HL-60 (cell line): ENCODE measurements around the gene POLR1H.
A peak's percentile ranks its signal among the peaks of the same experiment; 100 is the strongest.

Source experiments
- DNase-seq, 2 experiments: peaks; one replicate each; pipeline ENCODE4 v3.0.0-alpha.2; 2010 to 2020; ENCODE audit warnings: low read depth in 1 of 2, low spot score in 1 of 2
- H3K27ac ChIP-seq: fragments of 250-450 bp; sonication (Bioruptor Pico); replicated peaks from 2 replicates; pipeline ENCODE4 v1.5.1; 2020; ENCODE audit warnings: mild to moderate bottlenecking, moderate library complexity
- H3K27me3 ChIP-seq: fragments of 250-450 bp; sonication (Bioruptor Pico); 2 replicates; pipeline ENCODE4 v1.5.1; 2021; ENCODE audit warnings: mild to moderate bottlenecking, moderate library complexity; ENCODE audit not compliant: insufficient read depth, poor library complexity, severe bottlenecking
- H3K4me3 ChIP-seq: replicated peaks from 2 replicates; pipeline ENCODE4 v1.5.1; 2011; ENCODE audit warnings: mild to moderate bottlenecking, control low read depth, low read length; ENCODE audit not compliant: insufficient read depth
- GABPA ChIP-seq: IDR thresholded peaks from 2 replicates; pipeline ENCODE4 v1.6.1; 2012; ENCODE audit warnings: low read depth
- POLR2AphosphoS5 ChIP-seq: IDR thresholded peaks from 2 replicates; pipeline ENCODE4 v1.6.1; 2012; ENCODE audit warnings: low read depth
- SPI1 ChIP-seq: IDR thresholded peaks from 2 replicates; pipeline ENCODE4 v1.6.1; 2012; ENCODE audit warnings: low read depth, mild to moderate bottlenecking, borderline replicate concordance
- TF ChIP-seq, protein P1 (sequence below): IDR thresholded peaks from 2 replicates; pipeline ENCODE4 v1.6.1; 2012; ENCODE audit warnings: low read depth; ENCODE audit not compliant: insufficient replicate concordance
- TF ChIP-seq, protein P2 (sequence below): IDR thresholded peaks from one replicate; pipeline ENCODE4 v1.5.1; 2011; ENCODE audit warnings: low read length, control low read depth, inconsistent platforms; ENCODE audit not compliant: insufficient read depth

POLR1H gene

DNA sequence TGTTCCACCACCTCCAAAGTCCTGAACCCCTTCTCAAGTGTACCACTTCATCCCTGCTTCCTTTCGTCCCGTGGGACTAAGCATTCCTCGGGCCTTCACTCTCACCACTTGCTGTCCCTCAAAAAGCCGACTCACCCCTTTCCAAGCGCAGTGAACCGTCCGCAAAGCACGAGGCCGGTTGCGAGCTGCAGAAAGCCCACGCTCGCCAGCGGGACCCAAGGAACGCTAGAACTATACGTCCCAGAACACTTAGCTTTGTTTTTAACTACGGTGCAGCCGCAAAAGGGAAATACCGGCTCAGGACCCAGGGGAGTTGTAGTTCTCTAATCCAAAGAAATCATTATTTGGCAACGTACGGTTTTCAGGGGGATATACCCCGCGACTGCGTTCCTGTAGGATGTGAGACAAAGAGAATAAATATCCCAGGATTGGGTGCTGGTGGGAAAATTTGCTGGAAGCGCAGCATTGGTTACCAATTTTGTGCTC lies 416 bp upstream of the POLR1H start:
- H3K4me3 ChIP-seq = peak overlapping the region; percentile 70
- peak overlapping the region; percentile 89 for H3K27ac ChIP-seq
- H3K27me3 ChIP-seq = no peaks in the 10 kb centered on the region
- TF ChIP-seq, protein P1, sequence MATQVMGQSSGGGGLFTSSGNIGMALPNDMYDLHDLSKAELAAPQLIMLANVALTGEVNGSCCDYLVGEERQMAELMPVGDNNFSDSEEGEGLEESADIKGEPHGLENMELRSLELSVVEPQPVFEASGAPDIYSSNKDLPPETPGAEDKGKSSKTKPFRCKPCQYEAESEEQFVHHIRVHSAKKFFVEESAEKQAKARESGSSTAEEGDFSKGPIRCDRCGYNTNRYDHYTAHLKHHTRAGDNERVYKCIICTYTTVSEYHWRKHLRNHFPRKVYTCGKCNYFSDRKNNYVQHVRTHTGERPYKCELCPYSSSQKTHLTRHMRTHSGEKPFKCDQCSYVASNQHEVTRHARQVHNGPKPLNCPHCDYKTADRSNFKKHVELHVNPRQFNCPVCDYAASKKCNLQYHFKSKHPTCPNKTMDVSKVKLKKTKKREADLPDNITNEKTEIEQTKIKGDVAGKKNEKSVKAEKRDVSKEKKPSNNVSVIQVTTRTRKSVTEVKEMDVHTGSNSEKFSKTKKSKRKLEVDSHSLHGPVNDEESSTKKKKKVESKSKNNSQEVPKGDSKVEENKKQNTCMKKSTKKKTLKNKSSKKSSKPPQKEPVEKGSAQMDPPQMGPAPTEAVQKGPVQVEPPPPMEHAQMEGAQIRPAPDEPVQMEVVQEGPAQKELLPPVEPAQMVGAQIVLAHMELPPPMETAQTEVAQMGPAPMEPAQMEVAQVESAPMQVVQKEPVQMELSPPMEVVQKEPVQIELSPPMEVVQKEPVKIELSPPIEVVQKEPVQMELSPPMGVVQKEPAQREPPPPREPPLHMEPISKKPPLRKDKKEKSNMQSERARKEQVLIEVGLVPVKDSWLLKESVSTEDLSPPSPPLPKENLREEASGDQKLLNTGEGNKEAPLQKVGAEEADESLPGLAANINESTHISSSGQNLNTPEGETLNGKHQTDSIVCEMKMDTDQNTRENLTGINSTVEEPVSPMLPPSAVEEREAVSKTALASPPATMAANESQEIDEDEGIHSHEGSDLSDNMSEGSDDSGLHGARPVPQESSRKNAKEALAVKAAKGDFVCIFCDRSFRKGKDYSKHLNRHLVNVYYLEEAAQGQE = no peak
- TF ChIP-seq SPI1 = no peak
- peak; percentile 9; the same call in 1 of the 2 replicates for TF ChIP-seq POLR2AphosphoS5
- TF ChIP-seq GABPA = peak; percentile 16; the same call in 1 of the 2 replicates
- TF ChIP-seq, protein P2, sequence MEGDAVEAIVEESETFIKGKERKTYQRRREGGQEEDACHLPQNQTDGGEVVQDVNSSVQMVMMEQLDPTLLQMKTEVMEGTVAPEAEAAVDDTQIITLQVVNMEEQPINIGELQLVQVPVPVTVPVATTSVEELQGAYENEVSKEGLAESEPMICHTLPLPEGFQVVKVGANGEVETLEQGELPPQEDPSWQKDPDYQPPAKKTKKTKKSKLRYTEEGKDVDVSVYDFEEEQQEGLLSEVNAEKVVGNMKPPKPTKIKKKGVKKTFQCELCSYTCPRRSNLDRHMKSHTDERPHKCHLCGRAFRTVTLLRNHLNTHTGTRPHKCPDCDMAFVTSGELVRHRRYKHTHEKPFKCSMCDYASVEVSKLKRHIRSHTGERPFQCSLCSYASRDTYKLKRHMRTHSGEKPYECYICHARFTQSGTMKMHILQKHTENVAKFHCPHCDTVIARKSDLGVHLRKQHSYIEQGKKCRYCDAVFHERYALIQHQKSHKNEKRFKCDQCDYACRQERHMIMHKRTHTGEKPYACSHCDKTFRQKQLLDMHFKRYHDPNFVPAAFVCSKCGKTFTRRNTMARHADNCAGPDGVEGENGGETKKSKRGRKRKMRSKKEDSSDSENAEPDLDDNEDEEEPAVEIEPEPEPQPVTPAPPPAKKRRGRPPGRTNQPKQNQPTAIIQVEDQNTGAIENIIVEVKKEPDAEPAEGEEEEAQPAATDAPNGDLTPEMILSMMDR = no peak
- DNase-seq = peak; percentile 50 to 63

DNA sequence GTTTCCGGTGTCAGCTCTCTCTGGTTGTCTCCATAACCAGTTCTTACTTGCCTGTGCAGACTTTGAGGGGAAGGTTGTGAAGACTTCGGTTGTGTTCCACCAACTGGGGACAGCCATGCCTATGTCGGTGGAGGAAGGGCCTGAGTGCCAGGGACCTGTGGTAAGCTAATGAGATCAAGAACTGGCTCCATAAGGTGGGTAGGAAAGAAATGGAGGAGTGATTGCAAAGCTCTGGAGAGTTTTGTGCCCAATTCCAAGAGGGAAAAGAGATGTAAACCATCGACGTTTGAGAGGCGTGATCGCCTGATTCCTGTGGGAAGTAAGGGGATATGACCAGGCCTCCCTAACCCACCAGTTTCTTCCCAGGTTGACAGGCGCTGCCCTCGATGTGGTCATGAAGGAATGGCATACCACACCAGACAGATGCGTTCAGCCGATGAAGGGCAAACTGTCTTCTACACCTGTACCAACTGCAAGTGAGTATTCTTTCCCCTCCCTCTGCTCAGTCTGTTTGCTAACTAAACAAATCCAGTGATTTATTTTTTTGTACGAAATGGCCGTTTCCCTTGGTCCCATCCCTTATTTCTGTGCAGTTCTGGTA lies 893 bp downstream of the POLR1H start:
- TF ChIP-seq, protein P1 = no peak
- TF ChIP-seq, protein P2 = no peak
- TF ChIP-seq SPI1 (no peak), GABPA (no peak), POLR2AphosphoS5 (no peak)
- H3K27ac ChIP-seq = peak overlapping the region; percentile 89
- H3K27me3 ChIP-seq = no peaks in the 10 kb centered on the region
- peak in 1 of 2 experiments; percentile 54 for DNase-seq
- peak overlapping the region; percentile 70 for H3K4me3 ChIP-seq

DNA sequence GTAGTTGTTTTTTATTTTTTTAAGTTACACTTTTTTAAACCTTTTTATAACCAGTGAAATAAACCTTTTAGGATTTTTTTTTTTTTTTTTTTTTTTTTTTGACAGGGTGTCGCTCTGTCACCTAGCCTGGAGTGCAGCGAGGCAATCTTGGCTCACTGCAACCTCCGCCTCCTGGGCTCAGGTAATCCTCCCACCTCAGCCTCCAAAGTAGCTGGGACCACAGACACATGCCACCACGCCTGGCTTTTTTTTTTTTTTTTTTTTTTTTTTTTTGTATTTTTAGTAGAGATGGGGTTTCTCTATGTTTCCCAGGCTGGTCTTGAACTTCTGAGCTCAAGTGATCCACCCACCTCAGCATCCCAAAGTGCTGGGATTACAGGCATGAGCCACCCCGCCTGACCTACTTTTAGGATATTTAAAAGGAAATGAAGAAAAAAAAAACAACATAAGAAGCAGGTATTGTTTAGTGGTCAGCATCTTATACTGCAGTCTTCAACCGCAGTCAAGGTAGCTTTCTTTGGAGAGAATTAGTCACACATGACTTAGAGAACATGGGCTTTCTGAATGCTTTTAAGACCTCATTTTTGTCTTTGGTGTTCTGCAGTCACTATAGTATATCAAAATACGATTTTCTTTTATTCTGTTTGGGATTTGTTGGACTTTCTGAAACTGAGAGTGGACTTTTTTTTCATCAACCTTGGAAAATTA lies 1.6 kb downstream of the POLR1H start:
- DNase-seq = no peak
- TF ChIP-seq GABPA (no peak), SPI1 (no peak)
- TF ChIP-seq, protein P1 = no peak
- TF ChIP-seq, protein P2 = no peak
- Histone ChIP-seq H3K27me3 (no peaks in the 10 kb centered on the region), H3K4me3 (peak overlapping the region; percentile 70; the same call in 1 of the 2 replicates), H3K27ac (no peak overlapping the region)
